Left hindlimb (tissue), 1 donor: ENCODE measurements around the gene SHB.
A peak's percentile ranks its signal among the peaks of the same experiment; 100 is the strongest.

Source experiments
- DNase-seq: peaks from one replicate; pipeline ENCODE4 v3.0.0-alpha.2; 2018

The SHB gene

DNA sequence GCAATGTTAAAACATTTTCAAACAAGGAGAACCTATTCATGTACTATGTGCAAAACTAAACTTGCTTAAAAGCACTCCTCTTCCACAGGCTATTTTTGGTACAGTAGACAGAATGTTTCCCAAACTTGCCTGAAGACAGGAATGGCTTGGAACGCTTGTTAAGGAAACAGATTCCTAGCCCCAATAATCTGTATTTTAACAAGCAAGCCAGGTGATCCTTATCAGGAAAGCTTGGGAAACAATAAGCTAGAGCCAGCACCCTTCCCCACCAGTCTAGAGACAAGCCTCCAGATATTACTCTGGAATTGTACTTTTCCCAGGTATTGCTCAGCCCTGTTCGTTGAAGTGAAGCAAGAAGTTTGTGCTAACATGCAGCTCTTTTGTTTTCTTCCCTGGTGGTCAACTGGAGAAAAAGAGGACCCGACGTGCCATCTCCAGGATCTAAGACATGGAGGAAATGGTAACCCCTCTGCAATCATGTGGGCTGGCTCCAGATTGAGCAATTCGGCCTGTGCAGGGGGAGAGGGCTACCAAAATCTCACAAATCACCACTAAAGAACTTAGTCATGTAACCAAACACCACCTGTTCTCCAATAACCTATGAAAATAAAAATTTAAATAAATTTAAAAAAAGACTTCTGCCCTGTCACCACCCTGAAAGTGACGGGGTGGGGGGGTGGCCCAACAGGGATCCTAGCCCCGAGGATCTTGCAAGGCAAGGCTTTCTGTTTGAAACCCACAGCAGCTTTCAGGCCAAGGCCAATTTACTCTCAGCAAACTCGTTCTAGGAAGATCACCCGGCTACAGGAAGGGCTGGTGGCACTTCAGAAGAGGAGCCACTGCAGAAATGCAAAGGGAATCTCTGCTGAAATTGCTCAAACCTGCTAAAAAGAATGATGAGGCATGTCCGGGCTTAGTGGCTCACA, 48.6 kb downstream of the SHB start:
- DNase-seq: no peak

DNA sequence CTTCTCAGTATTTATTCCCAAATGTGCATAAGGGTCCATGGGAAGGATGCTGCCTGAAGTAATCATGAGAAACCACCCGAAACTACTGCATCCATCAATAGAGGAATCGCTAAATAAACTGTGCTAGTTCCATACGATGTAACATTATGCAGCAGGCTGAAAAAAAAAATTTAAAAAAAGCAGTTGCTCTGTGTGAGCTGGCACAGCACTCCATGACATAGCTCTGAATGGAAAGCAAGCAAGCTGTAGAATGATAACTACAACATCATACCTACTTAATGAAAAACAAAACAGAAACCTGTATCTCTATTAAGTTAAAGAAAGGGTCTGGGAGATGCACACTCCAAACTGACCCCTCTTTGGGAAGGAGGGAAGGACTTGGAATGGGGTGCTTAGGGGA, 49.3 kb downstream of the SHB start:
- no peak for DNase-seq

DNA sequence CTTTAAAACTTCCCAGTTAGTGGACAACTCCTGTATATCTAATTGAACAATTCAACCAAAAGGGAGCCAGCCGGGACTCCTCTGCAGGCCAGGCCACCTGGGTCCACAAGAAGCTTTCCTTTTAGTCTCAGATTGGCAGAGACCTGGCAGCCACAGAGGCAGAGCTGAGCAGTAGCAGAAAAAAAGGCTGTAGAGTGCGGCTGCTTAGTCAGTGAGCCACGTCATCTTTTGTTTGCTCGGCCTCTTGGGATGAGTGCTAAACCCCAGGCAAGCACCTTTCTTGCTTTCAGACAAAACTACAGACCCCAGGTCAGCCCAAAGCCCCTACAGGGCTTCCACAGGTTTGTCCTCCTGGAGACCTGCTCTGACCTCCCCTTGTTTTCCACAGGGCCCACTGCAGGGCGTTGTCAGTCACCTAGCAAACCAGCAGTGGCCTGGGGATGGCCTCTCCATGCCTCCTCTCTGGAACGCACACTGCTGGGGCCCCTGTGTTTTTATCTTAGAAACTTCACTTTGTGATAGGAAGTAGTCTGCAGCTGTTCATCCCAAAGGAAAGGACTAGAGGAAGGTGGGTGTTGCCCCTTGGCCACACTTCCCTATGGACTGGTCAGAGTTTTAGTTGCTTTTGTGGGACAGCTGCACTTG, 49.9 kb downstream of the SHB start:
- no peak for DNase-seq

DNA sequence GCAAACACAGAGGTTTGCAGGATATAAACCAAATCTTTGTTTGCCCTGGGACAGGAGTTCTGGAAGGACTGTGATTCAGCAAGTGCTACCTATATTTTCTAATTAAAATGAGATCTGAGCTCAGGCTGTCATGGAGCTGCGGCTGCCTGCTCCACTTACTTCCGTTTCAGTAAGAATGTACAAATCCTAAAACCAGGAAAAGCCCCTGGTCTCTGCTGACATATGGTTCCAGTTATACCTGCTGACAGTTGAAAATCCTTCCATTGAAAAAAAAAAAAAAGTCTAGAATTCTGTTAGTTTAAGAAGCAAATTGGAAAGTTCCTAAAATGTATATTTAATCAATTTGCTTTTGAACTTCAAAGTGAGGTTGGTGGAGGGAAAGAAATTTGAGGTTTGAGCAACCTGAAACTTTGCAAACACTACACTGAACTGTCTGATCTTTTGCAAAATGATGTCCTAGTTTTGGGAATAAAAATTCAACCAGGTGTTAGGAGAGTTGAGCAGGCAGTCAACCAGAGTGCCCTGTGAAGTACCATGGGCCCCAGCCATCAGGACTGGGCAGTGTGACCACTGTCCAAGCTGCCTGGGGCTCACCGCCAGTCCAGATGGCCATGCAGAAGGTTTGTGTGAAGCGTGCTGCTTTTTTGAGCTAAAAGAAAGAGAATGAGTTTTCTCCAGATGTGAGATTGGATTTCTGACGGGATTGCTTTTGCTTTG, 50.6 kb downstream of the SHB start:
- DNase-seq: no peak

DNA sequence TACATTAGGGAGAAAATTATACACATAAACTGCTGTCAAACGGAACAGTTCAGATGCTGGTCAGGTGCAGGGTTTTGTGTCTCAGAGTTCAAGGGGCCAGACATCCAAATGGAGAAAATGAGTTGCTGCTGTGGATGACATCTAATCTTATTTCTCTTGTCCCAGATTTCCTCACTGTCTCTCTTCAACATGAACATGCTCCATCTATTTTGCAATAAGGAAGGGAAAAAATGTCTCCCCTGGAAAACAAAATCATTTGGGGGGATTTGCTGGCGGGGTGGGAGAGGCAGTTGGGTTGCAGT, 51.2 kb downstream of the SHB start:
- DNase-seq: no peak

DNA sequence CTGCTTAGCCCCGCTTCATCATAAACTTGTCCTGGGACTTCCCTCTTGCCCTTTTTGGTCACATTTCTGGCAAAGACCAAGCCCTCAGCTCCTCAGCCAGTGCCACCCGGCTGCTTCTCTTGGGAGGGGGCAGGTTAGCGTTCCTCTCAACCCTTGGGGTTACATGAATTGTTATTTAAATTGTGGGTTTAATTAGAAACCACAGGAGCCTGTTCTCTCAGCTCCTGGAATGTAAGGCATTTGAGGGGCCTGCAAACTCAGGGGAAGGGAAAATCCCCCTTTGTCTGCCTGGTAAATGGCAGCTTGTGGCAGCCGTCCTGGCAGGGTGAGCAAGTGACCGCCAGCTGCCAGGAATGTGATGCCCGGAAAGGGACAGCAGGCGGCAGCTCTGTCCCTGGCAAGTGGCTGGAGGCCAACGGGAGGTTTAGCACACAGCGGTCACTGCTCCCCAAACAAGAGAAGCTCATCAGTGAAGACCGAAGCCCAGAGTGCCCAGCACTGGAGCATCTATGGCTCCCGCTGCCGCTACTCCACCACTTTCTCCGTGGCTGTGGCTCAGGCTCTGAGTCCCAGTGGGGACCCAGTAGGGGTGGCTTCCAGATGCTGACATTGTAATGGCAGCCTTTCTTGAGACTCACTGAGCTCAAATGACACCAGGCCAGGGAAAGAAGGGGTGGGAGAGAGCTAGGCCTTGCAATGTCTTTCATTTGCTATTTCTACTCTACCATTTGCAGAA, 51.7 kb downstream of the SHB start:
- peak; percentile 76 for DNase-seq

DNA sequence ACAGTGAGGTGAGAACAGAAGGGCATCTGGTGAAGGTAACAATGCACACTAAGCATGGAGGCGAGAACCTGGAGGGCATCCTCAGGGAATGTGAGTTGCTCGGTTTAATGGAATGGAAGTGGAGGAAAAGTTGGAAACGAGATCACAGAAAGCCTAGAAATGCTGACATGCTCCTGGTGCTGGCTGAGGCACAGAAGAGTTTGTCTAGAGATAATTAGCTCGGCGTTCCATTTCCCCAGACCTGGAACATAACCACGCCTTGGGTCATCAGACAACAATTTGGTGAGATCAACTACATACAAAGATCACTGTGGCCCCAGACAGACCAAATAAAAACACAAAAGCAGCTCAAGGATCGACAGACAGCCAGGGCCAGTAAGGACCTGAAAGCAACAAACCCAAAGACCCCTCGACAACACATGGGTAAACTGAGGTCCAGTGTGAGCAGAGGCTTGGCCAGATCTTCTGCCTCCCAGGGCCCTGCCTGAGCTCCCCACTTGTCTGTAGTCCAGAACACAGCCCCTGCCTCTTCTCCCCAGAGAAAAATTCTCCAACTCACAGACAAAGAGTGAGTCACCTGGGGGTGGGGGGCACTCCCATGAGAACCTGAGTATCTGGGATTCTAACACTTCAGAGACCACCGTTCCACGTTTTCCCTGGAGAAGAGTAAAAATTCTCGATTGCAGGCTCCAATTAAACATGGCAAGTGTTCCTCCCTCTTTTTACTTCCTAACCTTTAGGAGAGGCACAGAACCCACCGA, 52.5 kb downstream of the SHB start:
- no peak for DNase-seq

DNA sequence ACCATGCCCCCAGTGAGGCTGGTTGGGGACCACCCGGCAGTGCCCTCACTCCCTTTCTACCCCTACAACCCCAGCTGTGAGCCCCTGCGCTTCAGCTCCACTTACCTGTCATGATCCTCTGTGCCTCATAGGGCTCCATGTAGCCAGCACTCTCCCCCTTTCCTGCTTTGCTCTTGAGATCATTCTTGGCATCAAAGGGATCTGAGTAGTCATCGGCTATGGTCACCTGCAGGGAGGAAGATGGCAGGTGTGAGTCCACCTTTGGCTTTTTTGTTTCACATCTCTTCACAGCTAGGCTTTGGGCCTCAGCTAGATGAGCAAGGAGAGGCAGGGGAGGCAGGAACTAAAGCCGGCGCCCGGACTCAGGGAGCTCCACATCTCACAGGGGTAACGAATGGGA, 53.1 kb downstream of the SHB start:
- no peak for DNase-seq

DNA sequence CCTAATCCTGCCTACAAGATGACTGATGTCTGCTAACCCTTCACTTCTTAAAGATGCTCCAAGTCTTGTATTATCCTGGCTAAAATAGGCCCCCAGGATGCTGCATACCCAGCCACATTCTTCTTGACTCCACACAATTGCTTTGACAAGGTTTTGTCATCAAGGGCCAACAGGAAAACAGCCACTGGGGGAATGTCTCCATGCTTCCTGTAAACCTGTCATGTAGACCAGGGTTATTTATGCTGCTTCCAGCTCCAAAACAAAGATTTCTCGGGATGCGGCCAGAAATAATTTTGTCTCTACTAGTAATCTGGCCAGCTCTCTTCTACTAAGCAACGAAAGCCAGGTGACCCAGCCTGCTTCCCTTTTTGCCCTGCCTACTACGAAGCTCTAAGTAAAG, 53.8 kb downstream of the SHB start:
- no peak for DNase-seq

DNA sequence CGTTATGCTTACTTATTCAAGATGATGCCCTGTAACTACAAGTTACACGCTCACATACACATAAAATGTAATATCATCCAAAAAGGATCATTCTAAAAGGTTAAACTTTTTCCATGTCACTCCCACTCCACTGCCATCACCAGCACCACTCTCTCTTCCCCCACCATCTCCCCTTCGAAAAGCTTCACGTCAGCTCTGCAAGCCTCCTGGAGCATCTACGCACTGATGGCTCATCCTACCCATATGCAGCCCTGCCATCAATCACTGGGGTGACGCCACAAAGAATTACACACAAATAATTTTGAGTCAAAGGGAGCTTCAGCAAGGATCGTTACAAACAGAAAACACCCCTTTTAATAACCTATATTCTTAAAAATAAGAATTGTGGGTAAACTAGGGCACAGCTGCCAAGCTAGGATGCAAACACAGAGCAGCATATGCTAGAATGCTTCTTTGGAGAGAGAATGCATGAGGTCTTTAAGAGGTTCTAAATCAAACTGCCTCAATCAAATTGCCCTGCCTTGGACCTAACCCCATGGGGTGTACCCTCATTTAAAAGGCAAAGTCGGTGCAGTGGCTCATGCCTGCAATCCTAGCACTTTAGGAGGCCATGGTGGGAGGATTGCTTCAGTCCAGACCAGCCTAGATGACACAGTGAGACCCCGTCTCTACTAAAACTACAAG, 56.1 kb downstream of the SHB start:
- no peak for DNase-seq

DNA sequence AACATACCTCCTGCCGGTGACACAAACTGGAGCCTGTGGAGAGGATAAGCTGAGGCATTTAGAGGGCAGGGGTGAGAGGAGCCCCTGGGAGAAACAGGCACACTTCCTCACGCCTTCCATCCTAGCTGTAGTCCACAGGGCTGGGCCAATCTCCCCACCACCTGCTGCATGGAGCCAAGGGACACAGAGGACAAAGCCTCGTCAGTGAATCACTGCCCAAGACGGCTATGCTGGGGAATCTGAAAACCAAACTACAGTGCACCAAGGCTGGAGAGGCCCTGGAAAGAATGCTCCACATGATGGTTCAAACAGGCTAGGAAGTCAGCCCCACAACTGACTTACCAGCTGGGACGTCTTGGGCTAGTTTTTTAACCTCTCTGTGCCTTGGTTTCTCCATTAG, 57.0 kb downstream of the SHB start:
- no peak for DNase-seq

DNA sequence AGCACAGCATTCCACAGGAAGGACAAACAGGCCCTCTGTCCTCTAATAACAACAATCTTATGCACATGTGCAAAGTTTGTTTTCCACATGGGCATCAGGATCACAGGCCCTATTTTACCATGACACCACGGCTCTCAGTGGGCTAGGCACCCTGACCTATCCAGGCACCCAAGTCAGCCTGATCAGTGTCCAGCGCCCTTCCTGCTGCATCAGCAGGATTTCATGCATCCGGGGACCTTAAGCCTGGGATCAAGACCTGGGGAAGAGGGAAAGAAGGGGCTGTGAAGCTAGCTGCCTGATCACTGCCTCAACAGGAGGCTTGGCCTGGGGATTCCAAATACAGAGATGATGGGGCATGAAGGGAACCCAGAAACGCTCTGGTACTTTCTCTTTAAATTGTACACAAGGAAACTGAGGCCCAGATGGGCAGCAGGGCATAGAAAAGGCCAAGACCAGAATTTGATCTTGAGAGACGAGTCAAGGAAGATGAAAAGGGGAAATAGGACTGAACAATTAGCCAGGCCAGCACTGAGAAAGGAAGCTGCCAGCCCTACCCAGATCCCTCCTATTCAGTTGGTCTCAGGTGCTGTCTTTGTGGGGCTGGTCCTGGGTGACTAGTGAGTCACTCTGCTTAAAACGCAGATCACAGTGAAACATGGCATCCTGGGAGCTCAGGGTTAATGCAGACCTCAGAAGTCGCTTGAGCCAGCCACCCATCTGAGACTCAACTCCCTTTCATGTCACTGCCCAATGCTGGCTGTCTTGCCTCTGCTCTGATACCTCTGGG, 57.9 kb downstream of the SHB start:
- DNase-seq: no peak

DNA sequence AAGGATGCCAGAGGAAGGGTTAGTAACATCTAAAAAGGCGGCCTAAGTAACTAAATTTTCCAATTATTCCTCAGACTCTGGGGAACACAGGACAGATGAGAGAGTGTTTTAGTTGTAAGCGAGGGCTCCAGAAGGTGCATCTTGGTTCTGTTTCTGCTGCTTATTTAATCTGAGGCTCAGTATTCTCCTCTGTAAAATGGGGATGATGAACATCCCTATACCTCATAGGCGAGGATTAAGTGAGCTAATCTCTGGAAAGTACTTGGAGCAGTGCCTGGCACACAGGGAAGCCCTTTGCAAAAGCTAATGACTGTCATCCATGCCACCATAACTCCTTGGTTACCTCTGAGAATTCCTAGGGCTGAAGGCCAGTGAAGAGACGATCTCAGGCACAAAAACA, 59.0 kb downstream of the SHB start:
- no peak for DNase-seq

DNA sequence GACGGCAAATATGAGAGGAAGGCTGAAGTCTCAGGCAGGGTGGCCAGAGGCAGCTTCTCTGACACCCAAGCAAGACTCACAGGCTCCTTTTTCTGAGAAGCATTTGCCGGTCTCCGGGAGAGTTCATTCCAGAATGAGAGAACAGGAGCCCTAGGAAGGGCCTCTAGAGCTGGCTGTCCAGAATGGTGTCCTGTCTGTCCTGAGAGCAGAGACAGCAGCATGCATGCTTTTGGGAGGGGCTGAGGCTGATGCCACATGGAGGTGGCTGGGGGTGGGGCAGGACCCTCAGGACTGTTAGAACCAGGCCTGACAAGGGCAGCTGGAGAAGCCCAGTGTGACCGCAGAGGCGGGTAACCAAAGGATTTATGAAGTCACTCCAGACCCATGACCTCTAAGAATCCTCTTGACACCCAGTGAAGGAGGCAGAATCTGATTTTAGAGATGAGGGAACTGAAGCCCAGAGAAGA, 60.0 kb downstream of the SHB start:
- DNase-seq: no peak

DNA sequence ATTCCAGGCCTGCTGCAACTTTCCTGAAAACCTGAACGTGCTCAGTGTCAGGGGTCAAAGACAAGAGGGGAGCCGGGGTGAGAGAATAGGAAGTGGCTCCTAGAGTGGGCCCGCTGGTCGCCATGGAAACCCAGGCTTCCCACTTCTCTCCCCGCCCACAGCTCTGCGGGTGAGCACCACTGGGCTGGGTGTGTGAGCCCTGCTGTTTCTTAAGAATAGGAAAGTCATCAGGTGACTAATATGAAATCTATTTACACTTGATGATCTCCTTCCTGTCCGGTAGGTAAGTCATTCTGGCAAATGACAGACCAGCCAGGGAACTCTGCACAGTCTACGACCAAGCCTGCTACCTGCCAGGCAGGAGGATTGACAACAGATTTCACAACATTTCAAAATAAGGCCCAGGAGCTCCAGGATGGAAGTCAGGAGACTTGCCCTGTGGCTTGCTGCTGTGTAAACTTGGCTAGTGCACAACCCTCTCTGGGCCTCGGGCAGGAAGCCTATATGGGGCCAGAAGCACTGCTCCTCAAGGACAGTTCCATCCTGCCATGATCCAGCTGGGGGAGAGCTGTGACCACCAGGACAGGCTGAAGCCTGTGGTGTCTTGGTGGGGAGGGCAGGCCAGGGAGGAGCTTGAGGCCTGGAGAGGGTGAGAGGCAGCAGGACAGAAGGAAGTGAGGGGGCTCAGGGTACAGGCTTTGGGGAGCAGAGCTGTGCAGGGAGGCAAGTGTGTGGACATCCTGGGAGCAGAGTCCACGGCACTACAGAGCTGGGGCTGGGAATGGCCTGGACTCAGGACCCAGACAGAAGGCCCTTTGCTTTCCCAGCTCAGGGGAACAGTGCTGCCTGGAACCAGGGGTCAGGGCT, 60.6 kb downstream of the SHB start:
- DNase-seq: no peak

DNA sequence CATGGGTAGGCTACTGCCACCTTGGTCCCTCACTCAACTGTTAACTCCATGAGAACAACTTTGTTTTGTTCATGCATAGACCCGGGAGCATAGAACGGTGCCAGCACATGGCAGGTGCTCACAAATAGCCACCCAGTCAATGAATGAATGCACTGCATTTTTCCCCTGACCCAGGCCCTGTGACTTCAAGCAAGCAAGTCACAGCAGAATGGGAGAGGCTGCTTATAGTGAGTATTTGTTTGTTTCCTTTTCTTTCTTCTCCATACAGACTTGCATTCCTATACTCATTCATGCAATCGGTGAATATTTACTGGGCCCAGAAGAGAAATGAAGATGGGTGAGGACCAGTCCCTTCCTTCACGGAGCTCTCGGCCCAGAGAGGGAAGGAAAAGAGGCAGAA, 62.0 kb downstream of the SHB start:
- no peak for DNase-seq

DNA sequence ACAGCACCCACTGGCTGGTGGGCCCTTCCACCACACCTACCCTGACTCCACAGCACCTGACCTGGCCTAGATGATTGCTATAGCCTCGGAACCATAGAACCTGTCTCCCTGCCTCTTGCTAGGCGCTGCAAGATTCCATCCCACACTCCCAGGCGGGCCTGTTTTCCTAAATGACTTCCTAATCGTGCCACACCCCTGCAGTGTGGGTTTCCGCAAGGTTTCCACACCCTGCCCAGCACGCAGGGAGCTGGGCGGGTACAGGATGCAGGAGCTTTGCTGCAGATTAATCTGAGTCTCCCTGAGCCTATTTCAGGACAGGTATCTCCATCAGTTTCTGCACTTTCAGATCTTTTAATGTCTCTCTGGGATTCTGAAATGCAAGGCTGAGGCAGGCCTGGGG, 62.9 kb downstream of the SHB start:
- no peak for DNase-seq

DNA sequence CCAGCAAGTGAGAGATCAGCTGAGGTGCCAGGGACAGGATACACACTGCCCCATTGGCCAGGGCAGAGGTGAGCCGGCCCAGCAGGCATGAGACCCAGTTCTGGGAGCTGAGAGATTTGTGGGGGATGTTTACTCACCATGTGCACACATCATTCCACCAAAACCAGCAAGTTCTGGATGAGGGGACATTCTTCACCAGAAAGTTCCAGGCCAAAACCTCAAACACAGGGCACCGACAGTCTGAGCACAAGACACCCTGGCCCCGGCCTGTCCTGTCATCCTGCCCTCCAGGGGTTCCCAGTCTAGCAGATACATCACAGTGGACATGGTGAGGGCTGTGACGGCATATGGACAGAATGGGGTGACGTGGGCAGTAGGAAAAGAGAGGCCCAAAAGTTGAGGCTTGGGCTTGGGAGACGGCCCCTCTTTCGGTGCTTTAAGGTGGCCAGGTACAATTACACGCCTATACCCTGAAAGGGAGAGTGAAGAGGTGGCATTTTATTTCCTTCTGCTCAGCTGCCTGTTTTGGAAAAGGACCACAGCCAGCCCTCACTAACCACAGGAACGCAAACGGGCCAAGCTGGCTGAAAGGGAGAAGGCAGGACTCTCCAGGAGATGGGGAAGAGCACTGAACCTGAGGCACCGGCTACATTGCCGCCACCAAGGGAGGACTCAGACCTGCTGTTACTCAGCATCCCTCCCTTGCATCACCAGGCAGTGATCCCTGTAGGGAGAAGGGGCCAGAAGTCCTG, 64.0 kb downstream of the SHB start:
- DNase-seq: no peak
